Left ventricle myocardium inferior (tissue), 1 donor: ENCODE measurements around the gene SFMBT1. TPM values are rescaled to one million over a fixed set of nuclear protein-coding genes. Genes with fewer than 3 reads are reported as not detected.

ENCODE experiments used
- DNase-seq: peaks from one replicate; pipeline ENCODE4 v3.0.0-alpha.2; 2020
- H3K27ac ChIP-seq: fragments of 200-600 bp; replicated peaks from 2 replicates; pipeline ENCODE4 v1.8.0; 2021
- H3K27me3 ChIP-seq: fragments of 200-600 bp; 2 replicates; pipeline ENCODE4 v1.8.0; 2021; ENCODE audit warnings: low read depth
- H3K36me3 ChIP-seq: fragments of 200-600 bp; 2 replicates; pipeline ENCODE4 v1.8.0; 2021
- H3K4me1 ChIP-seq: fragments of 200-600 bp; 2 replicates; pipeline ENCODE4 v1.8.0; 2021
- H3K4me3 ChIP-seq: fragments of 200-600 bp; 2 replicates; pipeline ENCODE4 v1.8.0; 2021; ENCODE audit warnings: mild to moderate bottlenecking, moderate library complexity
- H3K9me3 ChIP-seq: fragments of 200-600 bp; replicated peaks from 2 replicates; pipeline ENCODE4 v1.8.0; 2021
- intact Hi-C: fragments of 100-400 bp; cut with micrococcal nuclease; formaldehyde crosslinking; loops from one replicate; pipeline ENCODE4 v1.11.0; 2022
- total RNA-seq: library from RNA; stranded (reverse); fragmentation: NEBNext Ultra II Directional; extraction: Animal tissue kit (Norgen Biotek cat#: 25700); gene quantifications from one replicate; pipeline ENCODE4 v1.2.1, GENCODE V29; 2021
- TF ChIP-seq, protein P1 (sequence below): fragments of 200-600 bp; IDR thresholded peaks from 2 replicates; pipeline ENCODE4 v1.8.0; 2021; ENCODE audit warnings: antibody characterized with exemption, mild to moderate bottlenecking, borderline replicate concordance
- donor health status: DM: no; HTN: yes; CAD: no; lungs with severe emphysema.

SFMBT1 gene
- total RNA-seq, 1 donor from 2014 or later: 15.9 TPM

DNA sequence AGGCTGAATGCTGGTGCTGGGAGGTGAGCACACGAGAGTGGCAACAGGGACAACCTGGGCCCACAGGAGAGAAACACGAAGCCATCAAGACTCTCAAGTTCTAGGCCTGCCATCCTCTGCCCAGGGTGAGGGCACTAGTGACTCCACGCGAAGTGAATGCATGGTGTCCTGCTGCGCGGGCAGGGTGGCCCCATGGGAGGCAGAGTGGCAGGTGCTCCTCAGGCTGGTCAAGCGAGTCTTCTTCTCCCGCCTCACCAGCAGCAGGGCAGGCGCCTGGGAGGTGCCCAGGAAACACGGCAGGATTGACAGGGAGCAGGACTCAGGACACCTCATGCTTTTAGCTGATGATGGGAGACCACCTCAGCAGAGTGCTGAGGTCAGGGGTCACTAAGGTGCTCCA is 175.4 kb downstream of the SFMBT1 start:
- no peaks in the 10 kb centered on the region for H3K27me3 ChIP-seq
- intact Hi-C loops: no loop called here
- H3K4me3 ChIP-seq: no peak overlapping the region
- H3K4me1 ChIP-seq: no peaks in the 10 kb centered on the region
- DNase-seq: no peak
- H3K36me3 ChIP-seq: peaks cover 4% of the 10 kb centered on the region
- H3K9me3 ChIP-seq: no peaks in the 10 kb centered on the region
- H3K27ac ChIP-seq: no peak overlapping the region
- TF ChIP-seq, protein P1, sequence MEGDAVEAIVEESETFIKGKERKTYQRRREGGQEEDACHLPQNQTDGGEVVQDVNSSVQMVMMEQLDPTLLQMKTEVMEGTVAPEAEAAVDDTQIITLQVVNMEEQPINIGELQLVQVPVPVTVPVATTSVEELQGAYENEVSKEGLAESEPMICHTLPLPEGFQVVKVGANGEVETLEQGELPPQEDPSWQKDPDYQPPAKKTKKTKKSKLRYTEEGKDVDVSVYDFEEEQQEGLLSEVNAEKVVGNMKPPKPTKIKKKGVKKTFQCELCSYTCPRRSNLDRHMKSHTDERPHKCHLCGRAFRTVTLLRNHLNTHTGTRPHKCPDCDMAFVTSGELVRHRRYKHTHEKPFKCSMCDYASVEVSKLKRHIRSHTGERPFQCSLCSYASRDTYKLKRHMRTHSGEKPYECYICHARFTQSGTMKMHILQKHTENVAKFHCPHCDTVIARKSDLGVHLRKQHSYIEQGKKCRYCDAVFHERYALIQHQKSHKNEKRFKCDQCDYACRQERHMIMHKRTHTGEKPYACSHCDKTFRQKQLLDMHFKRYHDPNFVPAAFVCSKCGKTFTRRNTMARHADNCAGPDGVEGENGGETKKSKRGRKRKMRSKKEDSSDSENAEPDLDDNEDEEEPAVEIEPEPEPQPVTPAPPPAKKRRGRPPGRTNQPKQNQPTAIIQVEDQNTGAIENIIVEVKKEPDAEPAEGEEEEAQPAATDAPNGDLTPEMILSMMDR: no peak

DNA sequence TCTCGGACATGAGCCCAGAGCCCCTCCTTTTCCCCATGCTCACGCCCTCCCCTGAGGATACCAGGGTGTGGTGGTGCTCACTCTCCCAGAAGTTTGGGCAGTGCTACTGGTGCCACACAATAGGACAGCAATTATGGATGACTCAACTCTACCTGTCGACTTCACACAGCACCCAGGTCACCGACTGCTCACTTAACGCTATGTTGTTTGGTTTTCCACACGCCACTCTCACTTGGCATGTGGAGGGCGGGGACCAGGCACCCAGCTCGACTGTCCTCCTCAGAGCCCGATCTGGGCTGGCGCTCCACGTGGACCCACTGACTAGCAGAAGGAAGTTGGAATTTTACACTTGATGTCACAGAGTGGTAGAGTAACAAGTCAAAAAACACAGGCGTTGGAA is 179.4 kb downstream of the SFMBT1 start:
- Histone ChIP-seq H3K27ac (no peak overlapping the region), H3K36me3 (peaks cover 4% of the 10 kb centered on the region), H3K4me3 (no peak overlapping the region), H3K9me3 (peaks cover 10% of the 10 kb centered on the region), H3K4me1 (no peaks in the 10 kb centered on the region), H3K27me3 (no peaks in the 10 kb centered on the region)
- TF ChIP-seq, protein P1: no peak
- intact Hi-C loops: no loop called here
- DNase-seq: no peak

DNA sequence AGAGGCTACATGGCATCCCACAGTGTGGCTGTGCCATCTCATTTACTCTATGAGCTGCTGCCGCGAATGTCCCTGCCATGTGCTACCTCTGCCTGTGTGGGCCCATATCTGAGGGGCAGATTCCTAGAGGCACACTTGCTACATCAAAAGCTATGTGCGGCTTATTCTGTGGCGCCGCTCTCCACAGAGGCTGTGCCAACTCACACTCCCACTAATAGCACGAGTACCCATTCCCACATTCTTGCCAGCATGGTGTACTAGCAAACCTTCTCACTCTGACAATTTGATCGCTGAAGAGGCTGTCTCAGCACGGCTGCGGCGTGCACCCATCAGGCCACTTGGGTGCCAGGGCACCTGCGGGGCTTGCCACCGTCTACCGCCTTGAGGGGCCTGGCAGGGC is 179.9 kb downstream of the SFMBT1 start:
- intact Hi-C loops: no loop called here
- Histone ChIP-seq H3K27ac (no peak overlapping the region), H3K4me1 (no peaks in the 10 kb centered on the region), H3K9me3 (peaks cover 10% of the 10 kb centered on the region), H3K36me3 (peaks cover 4% of the 10 kb centered on the region), H3K4me3 (no peak overlapping the region), H3K27me3 (no peaks in the 10 kb centered on the region)
- TF ChIP-seq, protein P1: no peak
- no peak for DNase-seq

DNA sequence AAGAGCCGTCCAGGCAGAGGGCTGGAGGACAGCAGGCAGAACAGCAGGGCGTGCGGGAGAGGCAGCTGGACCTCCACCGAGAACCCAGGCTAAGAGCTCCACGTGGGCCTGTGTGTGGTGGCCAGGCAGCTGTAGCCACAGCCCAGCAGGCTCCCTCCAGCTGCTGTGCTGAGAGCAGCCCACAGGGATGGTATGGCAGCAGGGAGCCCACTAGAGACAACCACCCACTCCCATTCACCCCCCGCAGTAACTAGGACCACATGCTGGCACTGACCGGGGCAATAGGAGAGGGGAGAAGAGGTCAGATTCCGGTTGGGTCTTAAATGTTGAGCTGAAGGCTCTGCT is 185.5 kb downstream of the SFMBT1 start:
- Histone ChIP-seq H3K4me1 (peaks cover 10% of the 10 kb centered on the region), H3K4me3 (no peak overlapping the region), H3K9me3 (peaks cover 10% of the 10 kb centered on the region), H3K36me3 (no peaks in the 10 kb centered on the region), H3K27ac (no peak overlapping the region), H3K27me3 (no peaks in the 10 kb centered on the region)
- no peak for DNase-seq
- intact Hi-C loops: no loop called here
- TF ChIP-seq, protein P1: no peak

DNA sequence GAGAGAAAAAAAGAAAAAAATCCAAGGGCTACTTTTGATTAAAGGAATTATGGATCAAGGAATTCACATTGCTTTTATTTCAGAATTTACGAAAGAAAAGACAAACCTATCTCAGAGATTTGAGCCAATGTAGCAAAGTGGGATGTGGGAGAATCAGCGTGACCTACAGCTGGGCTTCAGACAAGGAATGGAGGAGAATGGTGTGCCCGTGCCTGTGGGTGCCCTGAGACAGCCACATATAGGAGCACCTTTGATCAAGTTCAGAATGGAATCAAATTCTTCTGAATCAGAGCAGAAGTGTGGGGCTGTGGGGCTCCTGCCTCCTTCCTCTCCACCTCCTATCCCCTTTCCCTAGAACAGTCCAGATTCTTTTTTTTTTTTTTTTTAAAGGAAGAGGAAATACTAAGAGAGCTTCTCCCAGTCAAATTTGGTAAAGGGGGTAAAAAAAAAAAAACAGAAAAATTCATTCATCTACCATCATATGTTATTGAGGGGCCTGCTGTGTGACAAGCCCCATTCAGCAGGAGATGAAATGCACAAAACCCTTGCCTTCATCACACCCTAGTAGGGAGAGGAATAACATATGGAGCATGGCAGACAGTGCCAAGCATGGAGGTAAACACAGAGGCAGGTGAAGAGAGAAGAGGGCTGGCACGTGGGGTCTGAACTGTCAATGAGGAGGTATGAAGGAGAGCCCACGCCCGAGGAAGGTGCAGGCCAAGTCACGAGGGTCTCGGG is 186.0 kb downstream of the SFMBT1 start:
- no peak for DNase-seq
- H3K9me3 ChIP-seq: peaks cover 10% of the 10 kb centered on the region
- intact Hi-C loops: no loop called here

More for the DNA sequence above, 186.0 kb downstream of the SFMBT1 start:
- Histone ChIP-seq H3K4me3 (no peak overlapping the region), H3K27ac (no peak overlapping the region), H3K36me3 (peaks cover 2% of the 10 kb centered on the region), H3K4me1 (peaks cover 10% of the 10 kb centered on the region), H3K27me3 (no peaks in the 10 kb centered on the region)
- TF ChIP-seq, protein P1: no peak
